HG02981 (cell line): Measurements from ENCODE around the gene ADAM33.

Experiments
- ATAC-seq: cut with Tn5 transposase; IDR thresholded peaks from one replicate; pipeline ENCODE4 v1.9.1; 2021; ENCODE audit warnings: mild to moderate bottlenecking, moderate library complexity; ENCODE audit not compliant: unreplicated experiment

Gene ADAM33

DNA sequence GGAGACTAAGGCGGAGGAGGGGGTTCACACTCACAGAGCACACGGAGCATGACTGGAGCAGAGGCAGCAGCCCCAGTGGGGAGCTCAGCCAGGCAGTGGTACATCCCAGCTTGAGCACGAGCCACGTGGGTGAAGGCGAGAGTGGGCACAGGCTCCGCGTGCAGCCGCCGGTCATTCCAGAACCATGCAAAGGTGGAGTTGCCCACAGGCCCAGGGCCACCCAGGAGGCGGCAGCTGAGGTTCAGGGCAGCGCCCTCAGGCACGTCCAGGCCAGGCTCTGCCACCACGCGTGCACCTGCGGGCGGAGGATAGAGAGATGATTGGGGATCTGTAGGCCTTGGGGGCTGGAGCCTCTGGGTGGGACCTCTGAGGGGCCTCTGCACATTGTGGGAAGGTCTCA lies 9.5 kb upstream of the ADAM33 start:
- no peak for ATAC-seq

DNA sequence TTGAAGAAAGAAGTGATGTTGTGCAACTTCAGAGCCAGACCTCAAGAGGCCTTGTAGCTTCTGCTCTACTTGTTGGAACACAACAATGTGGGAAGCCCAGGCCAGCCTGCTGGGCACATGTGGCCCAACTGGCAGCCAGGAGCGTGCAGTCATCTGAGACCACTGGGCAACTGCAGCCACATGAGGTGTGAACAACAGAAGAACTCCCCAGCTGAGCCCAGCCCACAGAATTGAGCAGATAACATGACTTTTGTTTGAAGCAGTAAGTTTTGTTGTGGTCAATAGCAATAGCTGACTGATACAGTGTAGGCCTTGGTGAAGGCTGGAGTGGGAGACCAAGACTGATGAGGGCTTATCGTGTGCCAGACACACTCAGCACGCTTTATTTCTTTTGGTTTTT lies 8.6 kb upstream of the ADAM33 start:
- ATAC-seq, result no peak

DNA sequence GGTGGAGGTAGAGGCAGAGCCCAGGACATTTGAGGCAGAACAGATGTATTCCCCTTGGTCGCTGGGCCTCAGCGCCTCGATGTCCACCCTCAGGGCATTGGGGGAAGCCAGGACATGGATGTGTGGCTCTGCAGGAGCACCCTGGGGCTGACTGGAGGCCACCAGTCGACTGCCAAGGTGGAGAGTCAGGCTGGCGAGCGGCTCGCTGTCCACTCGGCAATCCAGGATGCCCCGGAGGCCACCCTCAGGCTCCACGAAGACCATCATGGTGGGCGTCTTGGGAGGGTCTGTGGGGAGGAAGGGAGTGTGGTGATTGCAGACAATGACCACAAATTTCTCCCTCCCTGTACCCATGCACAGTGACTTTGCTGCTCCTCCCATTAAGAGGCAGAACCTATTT lies 8.2 kb upstream of the ADAM33 start:
- ATAC-seq, result no peak

DNA sequence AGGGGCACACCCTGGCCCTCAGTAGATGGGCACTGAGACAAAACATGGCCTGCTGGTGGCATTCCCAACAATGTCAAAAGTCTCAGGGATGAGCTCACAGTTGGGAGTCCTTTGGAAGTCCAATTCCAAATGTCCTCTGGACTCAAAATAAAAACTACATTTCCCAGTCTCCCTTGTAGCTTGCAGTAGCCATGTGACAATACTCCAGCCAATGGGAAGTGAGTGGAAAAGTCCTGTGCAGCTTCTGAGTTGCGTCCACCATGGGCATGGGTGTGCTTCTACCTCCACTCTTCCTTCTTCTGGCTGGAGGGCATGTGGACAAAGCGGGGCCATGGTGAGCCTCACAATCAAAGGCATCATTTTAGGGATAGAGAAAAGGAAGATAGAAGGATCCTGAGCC lies 5.8 kb upstream of the ADAM33 start:
- no peak for ATAC-seq

DNA sequence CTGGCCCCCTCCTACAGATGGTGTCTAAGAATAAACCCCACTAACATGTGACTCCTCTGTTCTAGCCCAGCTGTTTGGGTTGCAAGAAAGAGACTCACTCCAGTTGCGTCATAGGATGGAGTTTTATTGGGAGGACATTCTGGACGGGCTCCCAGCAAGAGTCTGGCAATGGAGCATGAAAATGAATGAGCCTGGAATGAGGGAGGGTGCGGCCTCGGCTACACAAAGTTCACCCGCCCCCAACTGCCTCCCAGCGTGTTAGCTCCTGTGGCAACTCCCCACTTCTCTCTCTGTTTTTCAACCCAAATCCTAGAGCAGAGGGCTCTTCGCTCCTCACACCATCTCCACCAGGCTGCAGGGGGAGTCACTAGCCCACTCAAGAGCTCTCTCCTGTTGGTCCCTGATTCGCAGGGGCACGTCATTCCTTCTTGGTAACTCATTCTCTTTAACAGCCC lies 5.1 kb upstream of the ADAM33 start:
- no peak for ATAC-seq

DNA sequence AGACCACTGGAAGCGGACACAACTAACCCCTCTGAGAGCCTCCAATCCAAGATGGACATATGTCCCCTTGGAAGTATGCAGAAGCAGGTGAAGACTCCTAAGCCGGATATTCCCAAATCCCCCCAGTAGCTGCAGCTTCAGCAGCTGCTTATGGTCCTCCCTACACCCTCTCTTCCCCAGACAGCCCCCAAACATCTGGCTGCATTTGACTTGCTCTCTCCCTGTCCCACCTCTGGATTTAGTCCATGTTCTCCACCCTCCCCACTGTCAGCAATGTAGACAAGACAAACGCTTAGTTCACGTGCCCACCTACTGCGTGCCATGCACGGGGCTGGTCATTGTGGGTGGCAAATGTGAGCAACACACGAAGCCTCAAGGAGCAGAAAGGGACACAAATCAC lies 4.6 kb upstream of the ADAM33 start:
- no peak for ATAC-seq

DNA sequence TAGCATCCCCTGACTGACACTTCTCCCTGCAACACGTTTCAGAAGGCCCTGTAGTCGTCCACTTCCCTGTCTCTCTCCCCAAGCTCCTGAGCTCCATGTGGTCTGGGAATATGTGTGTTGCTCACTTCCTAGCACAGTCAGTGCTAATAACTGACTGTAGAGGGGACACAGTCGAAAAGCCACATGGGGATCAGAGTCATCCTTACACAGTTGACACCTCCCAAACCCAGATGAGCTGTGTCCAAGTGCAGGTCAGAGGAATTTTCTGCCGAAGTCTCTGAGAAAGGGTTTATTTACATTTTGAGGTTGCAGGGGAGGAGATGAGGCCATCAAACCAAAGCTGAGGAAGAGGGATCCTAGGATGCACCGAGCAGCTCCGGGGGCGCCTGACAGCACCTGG lies 3.5 kb upstream of the ADAM33 start:
- no peak for ATAC-seq

DNA sequence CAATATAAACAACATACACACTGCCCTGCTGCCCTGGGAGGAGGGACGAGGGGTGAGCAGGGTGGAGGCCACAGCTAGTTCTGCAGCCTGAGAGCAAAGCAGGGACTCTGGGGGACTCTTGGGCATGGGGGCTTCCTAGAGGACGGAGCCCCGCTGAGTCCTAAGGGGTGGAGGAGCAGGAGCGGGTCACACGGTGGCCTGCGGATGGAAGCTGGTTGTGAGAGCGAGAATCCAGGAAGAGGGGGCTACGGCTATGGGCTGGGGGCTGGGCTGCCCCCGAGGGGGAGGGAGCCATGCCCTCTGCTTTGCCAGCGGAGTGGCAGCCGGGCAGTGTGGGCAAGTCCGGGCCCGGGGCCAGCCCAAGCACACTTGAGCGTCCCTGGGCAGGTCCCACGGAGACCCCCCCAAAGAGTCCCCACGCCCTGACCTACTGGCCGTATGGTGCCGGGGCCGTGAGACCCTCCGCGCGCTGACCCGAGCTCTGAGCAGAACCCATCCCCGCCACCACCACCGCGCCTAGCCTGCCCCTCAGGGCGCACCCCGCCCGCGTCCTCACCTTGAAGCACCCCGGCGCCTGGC lies 369 bp downstream of the ADAM33 start:
- no peak for ATAC-seq

DNA sequence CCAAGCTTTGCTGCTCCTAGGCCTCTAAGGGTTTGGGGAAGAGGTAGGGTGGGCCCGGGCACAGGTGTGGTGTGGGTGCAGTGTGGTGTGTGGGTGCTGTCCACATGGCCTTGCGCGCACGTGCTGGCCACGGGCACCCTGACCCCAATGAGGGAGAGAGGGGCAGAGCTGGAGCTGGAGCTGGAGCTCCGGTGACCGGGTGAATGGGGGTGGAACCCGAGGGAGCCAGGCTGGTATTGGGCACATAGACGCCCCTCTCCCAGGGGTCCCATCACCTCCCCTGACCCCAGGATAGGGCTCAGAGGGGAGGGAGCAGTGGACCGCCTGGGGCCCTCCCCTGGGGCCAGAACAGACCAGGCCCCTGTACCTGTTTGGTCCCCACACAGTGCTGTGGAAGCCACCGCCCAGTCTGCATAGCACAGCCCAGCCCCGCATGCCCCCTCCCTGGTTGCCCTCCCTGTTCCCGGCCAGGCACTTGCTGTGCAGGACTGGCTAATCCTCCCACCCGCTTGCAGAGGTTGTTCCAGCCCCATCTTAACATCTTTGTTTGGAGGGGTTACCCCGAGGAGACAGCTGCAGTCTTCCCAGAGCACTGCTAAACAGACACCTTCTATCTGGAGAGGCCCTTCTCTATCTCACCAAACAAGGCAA lies 984 bp downstream of the ADAM33 start:
- ATAC-seq, result no peak

DNA sequence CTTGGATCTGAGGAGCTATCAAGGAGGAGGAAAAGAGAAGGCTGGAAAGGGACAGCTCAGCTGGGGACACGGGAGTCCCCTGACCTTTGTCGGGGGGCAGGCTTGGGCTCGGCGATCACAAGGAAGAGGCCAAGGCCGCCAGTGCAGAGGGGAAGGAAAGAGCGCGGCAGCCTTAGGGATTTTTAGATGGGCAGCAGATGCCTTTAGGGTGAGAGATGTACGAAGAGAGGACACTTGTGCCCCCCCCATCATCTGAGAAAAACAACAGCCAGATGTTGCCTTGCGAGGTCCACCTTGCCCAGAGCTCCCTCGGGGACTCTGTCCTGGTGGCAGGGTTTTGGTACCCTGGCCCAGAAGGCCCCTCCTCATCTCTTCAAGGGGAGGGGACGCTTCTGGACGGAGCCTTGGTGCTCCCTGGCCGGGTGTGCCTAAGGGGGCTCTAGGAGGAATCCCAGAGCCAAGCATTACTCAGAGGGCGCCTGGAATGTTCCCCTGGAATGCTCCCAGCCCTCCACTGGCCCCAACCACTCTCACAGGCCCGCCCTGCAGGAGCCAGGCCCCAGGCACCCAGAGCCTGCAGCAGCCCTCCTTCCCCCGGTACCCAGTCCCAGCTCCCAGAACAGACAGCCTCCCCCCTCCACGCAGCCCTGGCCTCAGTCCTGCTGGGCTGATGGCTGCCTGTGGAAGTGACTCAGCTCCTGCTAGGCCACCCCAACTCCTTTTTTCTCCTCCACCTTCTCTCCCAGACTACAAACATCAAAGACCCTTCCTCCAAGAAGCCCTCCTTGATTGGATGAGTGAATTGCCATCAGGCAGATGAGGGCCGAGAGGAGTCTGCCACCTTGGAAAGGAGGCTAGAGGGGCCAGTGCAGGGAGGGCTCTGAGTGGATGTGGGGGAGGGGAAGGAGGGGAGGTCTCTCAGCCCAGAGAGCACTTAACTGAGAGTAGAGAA lies 1.8 kb downstream of the ADAM33 start:
- ATAC-seq, result no peak

DNA sequence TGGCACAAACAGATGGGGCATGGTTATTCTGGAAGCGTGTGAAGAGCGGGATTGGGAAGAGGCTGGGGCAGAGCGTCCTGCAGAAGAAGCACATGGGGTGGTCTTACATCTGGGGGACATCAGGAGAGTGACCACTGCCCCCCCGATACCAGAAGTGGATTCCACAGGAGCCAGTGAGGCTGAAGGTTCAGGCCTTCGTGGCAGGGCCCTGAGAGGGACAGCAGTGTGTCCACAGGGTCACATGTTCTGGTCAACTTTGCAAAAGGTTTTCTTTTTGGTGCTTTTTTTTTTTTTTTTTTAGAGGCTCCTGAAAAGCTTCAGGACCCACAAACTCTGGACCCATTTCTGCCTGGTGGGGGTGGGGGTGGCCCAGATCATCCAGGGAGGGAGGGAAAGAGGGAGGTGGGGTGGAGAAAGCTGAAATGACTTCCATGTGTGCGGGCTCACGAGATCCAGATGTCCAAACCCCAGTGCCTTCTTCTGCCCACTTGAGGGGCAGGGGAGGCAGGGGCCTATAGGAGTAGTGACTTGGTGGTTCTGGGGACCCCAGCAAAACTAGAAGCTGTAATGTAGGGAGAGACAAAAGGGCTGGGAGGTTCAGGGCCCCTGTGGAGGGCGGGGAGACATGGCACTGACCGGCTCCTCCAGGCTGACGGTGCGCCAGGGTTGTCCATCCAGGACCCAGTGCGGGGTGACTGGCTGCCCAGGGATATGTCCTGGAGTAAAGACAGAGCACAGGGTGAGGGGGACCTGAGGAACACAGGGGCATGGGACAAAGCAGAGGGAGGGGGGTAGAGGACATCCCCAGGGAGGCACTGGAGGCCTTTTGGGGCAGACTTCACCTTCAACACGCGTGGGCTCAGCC lies 2.7 kb downstream of the ADAM33 start:
- no peak for ATAC-seq

DNA sequence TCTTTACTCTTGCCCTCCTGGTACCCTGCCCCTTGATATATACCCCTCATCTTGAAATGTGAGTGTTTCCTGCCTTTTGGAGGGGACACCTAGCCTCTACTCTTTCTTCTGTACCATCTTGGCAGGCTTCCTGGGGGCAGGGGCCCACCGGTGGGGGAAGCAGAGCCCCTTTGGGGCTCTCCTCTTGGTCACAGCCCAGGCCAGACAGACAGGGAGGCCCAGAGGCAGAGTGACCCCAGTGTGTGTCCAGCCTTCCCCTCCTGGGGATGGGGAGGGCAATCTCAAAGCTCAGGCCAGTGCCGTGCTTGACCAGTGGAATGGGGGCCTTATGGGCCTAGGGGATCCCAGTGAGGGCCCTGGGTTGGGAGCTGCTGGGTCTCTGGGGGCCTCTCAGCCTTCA lies 3.6 kb downstream of the ADAM33 start:
- no peak for ATAC-seq

DNA sequence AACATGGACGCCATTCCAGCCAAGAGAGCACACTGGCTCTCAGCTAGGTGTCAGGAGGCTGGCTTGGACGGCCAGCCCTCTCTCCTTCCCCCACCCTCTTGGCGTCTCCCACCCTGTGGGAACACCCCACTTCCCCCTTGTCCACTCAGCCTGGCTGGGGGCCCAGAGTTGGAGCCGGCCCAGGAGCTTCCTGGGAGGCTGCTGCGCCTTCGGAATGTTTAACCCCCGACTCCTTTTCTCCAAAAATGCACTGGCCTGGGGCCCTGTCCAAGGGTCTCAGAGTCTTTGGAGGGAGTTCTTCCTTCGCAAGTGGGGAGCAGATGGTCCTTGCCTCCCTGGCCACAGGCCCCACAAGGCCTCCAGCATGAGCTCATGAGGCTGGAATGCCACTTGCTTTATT lies 4.1 kb downstream of the ADAM33 start:
- no peak for ATAC-seq

DNA sequence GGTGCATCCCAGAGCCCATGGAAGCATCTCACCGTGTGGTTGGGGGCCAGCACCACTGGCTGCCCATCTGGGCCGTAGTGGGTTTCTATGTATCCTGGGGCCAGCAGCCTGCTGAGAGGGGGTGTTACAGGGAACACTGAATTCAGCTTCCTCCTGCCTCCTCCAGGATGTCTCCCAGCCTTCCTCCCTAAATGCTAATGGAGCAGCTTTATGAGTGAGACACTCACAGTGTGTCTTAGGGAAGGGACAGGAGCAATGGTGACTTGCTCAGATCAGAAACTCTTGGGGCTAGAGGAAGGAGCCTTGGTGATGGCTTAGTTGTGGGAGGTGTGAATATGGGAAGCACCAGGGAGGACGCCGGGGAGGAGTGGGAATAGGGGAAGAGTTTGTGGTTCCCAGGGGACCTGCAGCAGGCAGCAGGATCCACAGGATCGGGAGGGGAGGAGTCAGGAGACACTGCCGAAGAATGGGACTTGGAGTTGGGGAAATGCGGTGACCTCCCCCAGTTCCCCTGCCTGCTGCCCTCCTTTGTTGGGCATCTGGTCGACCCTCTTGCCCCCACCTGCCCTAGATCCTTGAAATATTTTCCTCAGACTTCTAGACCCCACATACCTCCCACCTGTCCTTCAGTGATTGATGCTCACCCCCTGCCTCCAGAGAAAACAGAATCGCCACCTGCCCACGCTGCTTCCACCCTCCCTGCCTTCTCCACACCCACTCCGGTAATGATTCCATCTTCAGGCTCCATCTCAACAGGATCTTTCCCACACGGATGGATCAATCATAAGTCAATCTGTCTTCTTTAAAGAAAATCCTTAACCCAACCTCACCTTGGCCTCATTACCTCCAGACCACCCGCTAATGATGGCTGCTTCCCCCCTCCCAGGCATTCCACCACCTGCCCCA lies 6.6 kb downstream of the ADAM33 start:
- ATAC-seq, result no peak

DNA sequence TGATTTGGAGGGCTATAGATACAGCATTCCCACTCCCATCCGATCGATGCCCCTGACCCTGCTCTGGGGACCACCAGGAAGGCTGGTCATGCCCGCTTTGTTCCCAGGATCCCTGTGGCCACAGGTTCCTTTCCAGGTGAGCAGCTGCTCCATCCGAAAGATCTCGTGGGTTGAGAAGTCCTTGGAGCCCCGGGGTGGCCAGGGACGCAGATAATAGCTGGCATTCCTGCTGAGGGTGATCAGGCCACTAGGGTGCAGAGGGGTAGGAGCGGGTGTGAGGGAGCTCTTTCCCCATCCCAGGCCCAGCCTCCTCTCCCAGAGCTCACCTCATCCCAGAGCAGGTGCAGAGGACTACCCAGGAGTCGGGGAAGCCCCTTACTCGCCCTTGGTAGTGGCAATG lies 7.4 kb downstream of the ADAM33 start:
- no peak for ATAC-seq

DNA sequence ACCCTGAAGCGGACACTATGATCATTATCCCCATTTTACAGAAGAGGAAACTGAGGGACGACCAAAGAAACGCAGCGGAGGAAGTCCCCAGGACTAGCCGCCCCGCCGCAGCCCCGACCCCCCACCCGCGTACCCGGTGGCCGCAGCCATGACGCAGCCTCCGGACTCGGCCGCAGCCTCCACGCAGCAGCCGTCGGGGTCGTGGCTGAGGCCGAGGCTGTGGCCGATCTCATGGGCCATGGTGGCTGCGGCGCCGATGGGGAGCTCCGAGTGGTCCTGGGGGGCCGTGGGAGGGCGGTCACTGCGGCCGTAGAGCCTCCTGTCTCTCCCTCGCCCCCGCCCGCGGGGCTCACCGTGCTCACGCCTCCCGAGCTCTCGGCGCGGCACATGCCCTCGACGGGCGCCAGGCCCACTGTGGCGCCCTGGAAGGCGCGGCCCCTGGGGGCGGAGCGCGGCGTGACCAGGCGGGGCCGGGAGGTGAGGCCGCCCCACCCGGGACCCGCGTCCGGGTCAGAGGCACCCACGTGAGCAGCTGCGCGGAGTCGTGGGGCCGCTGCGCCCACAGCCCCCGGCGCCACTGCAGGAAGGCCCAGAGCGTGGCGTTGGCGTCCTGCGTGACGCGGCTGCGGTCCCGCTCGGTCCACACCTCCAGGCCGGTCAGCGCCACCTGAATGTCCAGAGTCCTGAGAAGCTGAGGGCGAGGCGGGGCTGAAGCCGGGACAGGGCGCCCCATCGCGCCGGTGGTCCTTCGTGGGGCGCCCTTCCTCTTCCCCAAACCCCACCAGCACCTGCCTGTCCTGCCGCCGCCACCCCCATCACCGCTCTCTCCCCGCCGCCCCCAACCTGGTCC lies 8.4 kb downstream of the ADAM33 start:
- ATAC-seq, result no peak

DNA sequence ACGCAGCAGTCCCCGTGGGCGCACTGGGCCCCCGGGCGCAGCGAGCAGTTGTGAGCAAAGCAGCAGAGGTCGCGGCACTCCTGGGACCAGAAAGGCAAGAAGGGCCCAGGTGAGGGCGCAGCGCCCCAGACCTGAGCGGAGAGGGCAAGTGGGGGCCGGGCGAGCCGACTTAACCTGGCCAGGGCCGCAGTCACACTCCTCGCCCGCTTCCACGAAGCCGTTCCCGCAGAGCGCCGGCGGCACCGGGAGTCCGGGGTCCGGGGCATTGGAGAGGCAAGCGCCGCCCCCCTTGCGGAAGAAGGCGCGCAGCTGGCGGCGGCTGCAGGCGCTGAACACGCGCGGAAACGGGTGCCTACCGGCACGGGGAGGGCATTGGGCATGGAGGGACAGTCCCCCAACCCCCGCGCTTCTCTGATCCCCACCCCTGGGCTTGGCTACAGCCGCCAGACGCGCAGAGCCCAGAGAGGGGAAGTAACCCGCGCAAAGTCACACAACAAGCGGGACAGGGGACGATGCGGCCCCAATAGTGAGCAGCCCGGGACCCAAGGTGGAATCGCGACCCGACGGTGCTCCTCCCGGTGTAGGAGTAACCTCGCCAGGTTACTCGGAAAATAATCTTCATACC lies 9.2 kb downstream of the ADAM33 start:
- ATAC-seq, result no peak

DNA sequence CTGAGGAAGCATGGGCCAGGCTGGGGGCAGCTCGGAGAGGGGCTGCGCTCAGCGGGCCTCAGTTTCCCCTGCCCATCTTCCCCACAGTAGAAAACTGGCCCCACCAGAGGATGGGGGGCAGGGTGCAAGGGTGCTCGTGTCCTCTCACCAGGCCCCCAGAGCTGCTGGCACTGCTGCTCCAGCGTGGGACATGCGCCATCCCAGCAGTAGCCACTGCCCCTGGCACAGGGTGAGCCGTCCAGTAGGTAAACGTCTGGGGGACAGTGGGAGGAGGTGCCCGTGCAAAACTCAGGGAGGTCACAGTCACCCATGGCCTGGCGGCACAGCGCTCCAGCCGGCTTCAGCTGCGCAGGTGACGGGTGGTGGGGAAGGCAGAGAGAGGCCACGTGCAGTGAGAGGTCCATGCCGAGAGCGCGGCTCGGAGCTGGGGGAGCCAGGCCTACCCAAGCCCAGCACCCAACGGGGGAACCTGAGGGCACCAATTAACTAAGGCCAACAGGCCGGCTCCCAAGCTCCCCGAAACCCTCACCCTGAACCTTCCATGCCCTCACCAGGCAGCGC lies 9.7 kb downstream of the ADAM33 start:
- no peak for ATAC-seq
